Measurements from ENCODE around the gene NPR3.
A peak's percentile ranks its signal among the peaks of the same experiment; 100 is the strongest.

- no peak for TF ChIP-seq CTCF (IDR thresholded peaks at IDR 0.05 in 8 of 11, conservative IDR thresholded peaks at IDR 0.05 in 3 of 11)
- peak in 2 of 3 donors; percentile 18 to 27 for TF ChIP-seq POLR2AphosphoS5 (IDR thresholded peaks at IDR 0.05)
- no peak for TF ChIP-seq POLR2A (IDR thresholded peaks at IDR 0.05)
These were observed 760 bp downstream of the NPR3 start for GRCh38 chr5:32711681-32712480.

Data from spleen (tissue), 7 donors.